HTERT RPE-1 (cell line): ENCODE results near the gene CARD18.

Experiments
- in situ Hi-C: fragments of 300-500 bp; cut with MboI; formaldehyde crosslinking; loops from 4 replicates; pipeline ENCODE4 v1.14.3; 2020; ENCODE audit warnings: low sequenced_read_pairs

Gene CARD18, protein sequence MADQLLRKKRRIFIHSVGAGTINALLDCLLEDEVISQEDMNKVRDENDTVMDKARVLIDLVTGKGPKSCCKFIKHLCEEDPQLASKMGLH

DNA sequence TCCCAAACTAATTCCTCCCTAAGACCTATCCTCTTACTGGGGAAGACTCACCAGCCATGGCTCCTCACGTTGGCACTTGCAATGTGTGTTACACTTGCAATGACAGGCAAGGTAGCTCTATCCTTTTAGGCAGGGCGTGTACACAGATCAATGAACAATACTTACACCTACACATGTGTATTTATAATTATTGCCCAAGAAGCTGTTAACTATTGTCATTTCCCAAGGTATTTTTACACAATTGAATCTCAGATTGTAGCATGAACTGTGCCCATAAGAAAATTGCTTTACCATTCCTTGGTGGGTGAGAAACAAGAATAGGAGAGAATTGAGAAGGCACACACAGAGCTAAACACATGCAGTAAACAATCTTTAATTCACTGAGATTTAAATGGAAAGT is at the start of gene CARD18:
Gene CARD18, minus strand, starts transcription at position 101 of the 400 bp plus-strand sequence. Its CDS starts 43 bp downstream, at position 58.
- in situ Hi-C loops, result no loop called here

DNA sequence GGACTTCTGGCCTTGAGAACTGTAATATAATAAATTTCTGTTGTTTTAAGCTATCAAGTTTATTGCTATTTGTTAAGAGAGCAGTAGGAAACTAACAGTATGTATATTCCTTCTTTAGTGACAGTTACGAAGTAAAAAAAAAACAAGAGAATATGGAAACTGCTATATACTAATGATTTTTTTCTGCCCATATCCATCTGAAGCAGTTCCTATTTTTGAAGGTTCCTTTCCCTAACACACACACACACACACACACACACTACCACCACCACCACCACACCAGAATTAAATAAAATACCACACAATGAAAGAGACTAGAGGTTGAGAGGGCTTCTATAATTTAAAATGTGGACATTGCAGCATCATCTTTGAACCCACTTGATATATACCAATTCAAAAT is 44.4 kb upstream of the CARD18 start:
- in situ Hi-C loops, result no loop called here

- in situ Hi-C loops, result no loop called here
Observed at GRCh38 chr11:105183426-105183825, 43.9 kb upstream of the CARD18 start.

GRCh38 chr11:105181521-105181920 is 42.0 kb upstream of the CARD18 start:
- in situ Hi-C loops, result no loop called here

DNA sequence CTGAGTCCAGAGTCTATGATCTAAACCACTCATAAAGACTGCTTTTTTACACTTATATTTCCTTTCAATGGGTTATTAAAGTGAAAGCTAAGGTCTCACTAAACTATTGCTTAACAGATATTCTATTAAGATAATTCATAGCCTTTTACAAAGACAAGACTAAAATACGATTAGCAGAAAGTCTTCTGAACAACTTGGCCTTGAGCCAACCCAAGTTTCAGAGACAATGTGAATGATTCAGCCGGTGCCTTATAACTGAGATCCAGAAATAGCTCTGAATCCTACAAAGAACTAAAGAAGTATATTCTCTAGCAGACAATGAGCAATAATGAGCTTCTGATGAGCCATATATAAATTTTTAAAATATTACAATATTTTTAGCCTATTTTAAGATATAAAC is 41.5 kb upstream of the CARD18 start:
- in situ Hi-C loops, result no loop called here

- in situ Hi-C loops, result no loop called here
Observed at GRCh38 chr11:105179542-105180278, 40.1 kb upstream of the CARD18 start.

DNA sequence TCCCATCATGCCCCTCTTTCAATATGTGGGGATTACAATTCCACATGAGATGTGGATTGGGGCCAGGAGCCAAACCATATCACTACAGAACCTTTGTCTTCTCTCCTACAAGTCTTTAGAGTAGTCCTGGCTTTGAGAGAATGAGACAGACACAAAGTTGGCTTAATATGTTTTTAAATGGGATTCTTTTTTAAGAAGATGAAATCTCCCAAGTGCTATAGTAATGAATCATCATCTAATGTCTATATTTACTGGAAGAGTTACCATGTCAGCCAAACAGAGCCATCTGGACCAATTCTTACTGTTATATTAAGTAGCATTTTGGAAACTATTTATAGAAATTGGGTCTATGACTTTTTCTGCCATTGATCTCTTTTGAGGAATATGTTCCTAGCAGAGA is 38.1 kb upstream of the CARD18 start:
- in situ Hi-C loops, result no loop called here

DNA sequence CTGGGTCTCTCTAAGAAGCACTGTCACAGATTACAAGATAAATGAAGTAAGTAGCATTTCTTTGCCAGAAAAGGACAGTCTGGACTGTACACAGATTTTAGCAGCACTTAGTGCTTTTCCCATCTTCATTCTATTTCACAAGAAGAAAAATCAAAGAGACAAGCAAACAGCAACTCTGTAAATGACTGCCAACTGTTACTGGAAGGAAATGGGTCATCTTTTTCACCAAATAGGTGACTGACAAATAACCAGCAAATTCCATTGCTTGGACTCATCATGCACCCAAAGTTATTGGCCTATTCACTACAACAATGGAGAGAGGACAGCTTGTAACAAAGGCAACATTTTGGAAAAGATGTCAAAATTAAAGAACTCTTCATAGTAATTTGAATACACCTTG is 28.9 kb upstream of the CARD18 start:
- in situ Hi-C loops, result no loop called here

- in situ Hi-C loops, result no loop called here
Observed at GRCh38 chr11:105167244-105167643, 27.7 kb upstream of the CARD18 start.

DNA sequence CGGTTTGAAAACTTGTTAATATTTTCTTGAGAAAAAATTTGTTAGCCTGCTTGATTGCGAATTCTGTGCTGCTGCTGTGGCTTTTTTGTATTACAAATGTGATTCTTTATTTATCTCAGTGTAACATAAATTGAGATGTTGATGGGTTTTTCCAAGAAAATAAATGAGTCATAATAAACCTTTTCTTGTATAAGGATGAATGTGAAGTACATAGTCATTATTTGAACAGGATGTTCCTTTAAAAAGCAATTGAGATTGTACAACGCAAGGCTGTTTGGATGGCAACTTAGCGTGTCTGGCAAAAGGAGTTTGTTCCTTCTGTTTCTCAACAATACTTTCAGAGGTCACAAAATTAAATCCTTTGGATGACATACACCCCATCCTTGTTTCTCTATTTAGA is 24.6 kb upstream of the CARD18 start:
- in situ Hi-C loops, result no loop called here

GRCh38 chr11:105162506-105162905 is 22.9 kb upstream of the CARD18 start:
- in situ Hi-C loops, result no loop called here

- in situ Hi-C loops, result no loop called here
Observed at GRCh38 chr11:105158436-105158835, 18.9 kb upstream of the CARD18 start.

- in situ Hi-C loops, result no loop called here
Observed at GRCh38 chr11:105156720-105157119, 17.2 kb upstream of the CARD18 start.

- in situ Hi-C loops, result no loop called here
Observed at GRCh38 chr11:105156231-105156630, 16.7 kb upstream of the CARD18 start.

GRCh38 chr11:105155679-105156078 is 16.1 kb upstream of the CARD18 start:
- in situ Hi-C loops, result no loop called here

- in situ Hi-C loops, result no loop called here
Observed at GRCh38 chr11:105153392-105153791, 13.8 kb upstream of the CARD18 start.

DNA sequence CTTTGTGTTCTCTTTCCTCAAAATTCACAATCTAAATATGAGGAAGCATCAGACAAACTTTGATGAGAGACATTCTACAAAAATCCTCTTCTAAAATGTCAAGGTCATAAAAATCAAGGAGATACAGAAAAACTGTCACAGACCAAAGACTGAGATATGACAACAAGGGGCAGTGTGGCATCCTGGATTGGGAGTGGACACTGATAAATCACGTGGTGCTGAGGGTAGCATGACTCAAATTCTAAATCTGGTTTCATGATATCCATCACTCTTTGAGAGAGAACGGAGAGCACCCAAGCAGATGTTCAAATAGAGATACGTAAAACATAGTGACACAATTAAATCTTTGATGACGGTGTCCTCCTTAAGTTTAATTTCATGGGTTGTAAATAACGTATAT is 13.0 kb upstream of the CARD18 start:
- in situ Hi-C loops, result no loop called here

DNA sequence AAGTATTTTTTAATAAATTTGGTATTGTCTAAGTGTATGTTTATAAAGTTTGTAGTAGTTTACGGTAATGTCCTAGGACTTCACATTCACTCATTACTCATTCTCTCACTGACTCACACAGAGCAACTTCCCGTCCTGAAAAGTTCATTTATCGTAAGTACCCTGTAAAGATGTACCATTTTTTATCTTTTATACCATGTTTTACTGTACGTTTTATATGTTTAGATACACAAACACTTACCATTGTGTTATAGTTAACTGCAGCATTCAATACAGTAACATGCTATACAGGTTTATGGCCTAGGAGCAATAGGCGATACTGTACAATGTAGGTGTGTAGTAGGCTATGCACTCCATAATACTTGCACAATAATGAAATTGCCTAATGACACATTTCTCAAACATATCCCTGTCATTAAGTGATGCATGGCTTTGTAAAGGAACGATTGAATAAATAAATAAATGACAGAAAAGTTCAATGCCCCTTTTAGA is 12.5 kb upstream of the CARD18 start:
- in situ Hi-C loops, result no loop called here

DNA sequence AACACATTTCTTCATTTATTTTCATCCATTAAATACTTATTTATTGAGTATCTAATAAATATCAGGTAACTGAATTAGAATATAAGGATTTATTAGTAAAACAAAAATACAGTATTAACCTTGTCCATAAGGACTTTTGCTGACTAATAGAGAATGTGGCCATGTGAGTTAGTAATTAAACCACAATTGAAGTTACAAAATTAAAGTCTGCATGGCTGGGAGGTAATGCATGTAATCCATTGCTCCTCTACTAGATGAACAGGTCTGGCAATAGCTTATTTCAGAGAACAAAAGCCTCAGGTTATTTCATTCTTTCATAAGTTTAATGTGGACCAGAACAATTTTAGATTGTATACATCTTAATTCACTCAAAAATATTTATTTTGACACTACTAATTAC is 9.9 kb upstream of the CARD18 start:
- in situ Hi-C loops, result no loop called here

DNA sequence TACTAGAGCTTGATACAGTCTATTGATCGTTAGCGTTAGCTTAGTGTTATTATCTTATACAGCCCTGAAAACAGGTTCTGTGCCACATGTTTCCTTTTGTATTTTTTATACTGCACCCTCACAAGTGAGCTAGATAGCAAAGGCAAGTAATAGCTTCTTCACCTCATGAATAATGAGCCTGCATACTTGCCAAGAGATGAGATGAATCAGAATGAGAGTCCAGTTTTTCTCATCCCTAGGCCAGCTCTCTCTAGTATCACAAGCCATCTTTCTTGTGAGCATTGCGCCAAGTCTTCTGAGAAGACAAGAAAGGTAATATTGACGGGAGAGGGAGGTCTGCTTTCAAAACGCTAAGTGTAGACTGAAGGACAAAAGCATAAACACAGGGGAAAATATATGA is 8.7 kb upstream of the CARD18 start:
- in situ Hi-C loops, result no loop called here

DNA sequence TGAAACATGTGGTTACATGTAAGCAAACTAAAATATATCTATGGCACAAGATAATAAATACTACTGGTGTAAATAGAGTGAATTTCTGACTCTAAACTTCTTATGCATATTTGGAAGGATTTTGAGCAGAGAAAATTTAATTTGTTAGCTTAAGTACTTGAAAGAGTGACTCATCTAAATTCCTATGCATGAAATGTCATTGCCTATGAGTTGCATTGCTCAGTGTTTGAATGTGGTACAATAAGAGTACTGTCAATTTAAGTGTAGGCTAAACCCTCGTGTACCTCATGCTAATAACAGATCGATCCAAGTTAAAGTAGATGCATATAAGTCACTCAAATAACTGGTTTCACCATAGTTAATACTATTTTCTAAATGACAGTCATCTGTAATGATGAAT is 5.3 kb upstream of the CARD18 start:
- in situ Hi-C loops, result no loop called here

DNA sequence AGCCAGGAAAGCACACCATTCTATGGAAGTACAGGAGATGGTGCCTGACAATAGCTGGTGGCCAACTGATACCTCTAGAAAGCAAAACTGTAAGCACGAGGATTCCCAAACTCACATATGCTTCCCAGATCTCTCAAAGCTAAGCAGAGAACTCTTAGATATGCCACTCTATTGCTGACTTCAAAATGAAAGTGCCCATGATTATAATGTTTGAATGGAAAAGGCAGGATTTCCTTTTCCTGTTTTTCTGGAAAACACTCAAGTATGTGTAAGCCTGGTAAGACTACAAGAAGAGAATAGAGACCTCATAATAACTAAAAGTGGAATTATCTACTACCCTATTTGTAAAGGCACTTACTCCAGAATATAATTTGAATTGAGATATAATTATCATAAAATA is 2.6 kb upstream of the CARD18 start:
- in situ Hi-C loops, result no loop called here

GRCh38 chr11:105137286-105137685 is 2.3 kb downstream of the CARD18 start:
- in situ Hi-C loops, result no loop called here
